ENCODE results near the gene CD6. TPM values are rescaled to one million over a fixed set of nuclear protein-coding genes. Genes with fewer than 3 reads are reported as not detected.

The CD6 gene
- total and polyA plus RNA-seq, 4 donors = 1.2 to 3.1 (median 1.7) TPM

GRCh38 chr11:61026121-61027031, 54.9 kb downstream of the CD6 start:
- Histone ChIP-seq H3K9me3 (ENCODE audit: control insufficient read depth in 4 of 4, insufficient read depth in 3 of 4, low read length in 3 of 4) (peaks cover 0 to 3% (median 0%) of the 10 kb centered on the region in 4 donors), H3K27me3 (ENCODE audit: control insufficient read depth in 3 of 3, insufficient read depth in 3 of 3, low read length in 2 of 3) (no peaks in the 10 kb centered on the region), H3K4me3 (no peak overlapping the region), H3K9ac (ENCODE audit: insufficient read depth in 1 of 2, low read length in 2 of 2) (no peak overlapping the region), H3K27ac (ENCODE audit: low read depth in 1 of 2, low read length in 1 of 2) (peak overlapping the region in 1 of 2 donors; percentile 62), H3K4me1 (ENCODE audit: control insufficient read depth in 5 of 5, insufficient read depth in 5 of 5, low read length in 5 of 5) (peaks cover 0 to 19% (median 5%) of the 10 kb centered on the region in 5 donors), H3K36me3 (ENCODE audit: control insufficient read depth in 4 of 4, insufficient read depth in 4 of 4, low read length in 4 of 4) (no peaks in the 10 kb centered on the region)
- no peak for TF ChIP-seq CTCF (IDR thresholded peaks at IDR 0.05; ENCODE audit: control extremely low read depth, extremely low read depth)
- no peak for ATAC-seq (ENCODE audit: insufficient read depth, low FRiP score)
- peak in 1 of 3 donors; percentile 42 for DNase-seq
- 57 to 59% methylated on average over 26 to 28 of the region's 28 CpGs for WGBS, 2 donors

- ATAC-seq (ENCODE audit: insufficient read depth, low FRiP score) (no peak), DNase-seq (no peak)
- Histone ChIP-seq H3K36me3 (ENCODE audit: control insufficient read depth in 4 of 4, insufficient read depth in 4 of 4, low read length in 4 of 4) (no peaks in the 10 kb centered on the region), H3K27me3 (ENCODE audit: control insufficient read depth in 3 of 3, insufficient read depth in 3 of 3, low read length in 2 of 3) (no peaks in the 10 kb centered on the region), H3K9ac (ENCODE audit: insufficient read depth in 1 of 2, low read length in 2 of 2) (no peak overlapping the region), H3K4me3 (no peak overlapping the region), H3K27ac (ENCODE audit: low read depth in 1 of 2, low read length in 1 of 2) (no peak overlapping the region), H3K4me1 (ENCODE audit: control insufficient read depth in 5 of 5, insufficient read depth in 5 of 5, low read length in 5 of 5) (peaks cover 0 to 15% (median 5%) of the 10 kb centered on the region in 5 donors), H3K9me3 (ENCODE audit: control insufficient read depth in 4 of 4, insufficient read depth in 3 of 4, low read length in 3 of 4) (peaks cover 0 to 3% (median 0%) of the 10 kb centered on the region in 4 donors)
- WGBS, 2 donors = 80% methylated on average over 17 of the region's 17 CpGs
- TF ChIP-seq CTCF (IDR thresholded peaks at IDR 0.05; ENCODE audit: control extremely low read depth, extremely low read depth) = no peak
Measured at GRCh38 chr11:61027141-61027840, 55.8 kb downstream of the CD6 start.

GRCh38 chr11:61028135-61028729, 56.8 kb downstream of the CD6 start:
- 49 to 56% methylated on average over 7 of the region's 7 CpGs for WGBS, 2 donors
- Histone ChIP-seq H3K27ac (ENCODE audit: low read depth in 1 of 2, low read length in 1 of 2) (no peak overlapping the region), H3K36me3 (ENCODE audit: control insufficient read depth in 4 of 4, insufficient read depth in 4 of 4, low read length in 4 of 4) (no peaks in the 10 kb centered on the region), H3K4me1 (ENCODE audit: control insufficient read depth in 5 of 5, insufficient read depth in 5 of 5, low read length in 5 of 5) (peaks cover 0 to 12% (median 2%) of the 10 kb centered on the region in 5 donors), H3K4me3 (no peak overlapping the region), H3K27me3 (ENCODE audit: control insufficient read depth in 3 of 3, insufficient read depth in 3 of 3, low read length in 2 of 3) (no peaks in the 10 kb centered on the region), H3K9ac (ENCODE audit: insufficient read depth in 1 of 2, low read length in 2 of 2) (no peak overlapping the region), H3K9me3 (ENCODE audit: control insufficient read depth in 4 of 4, insufficient read depth in 3 of 4, low read length in 3 of 4) (peaks cover 0 to 3% (median 0%) of the 10 kb centered on the region in 4 donors)
- ATAC-seq (ENCODE audit: insufficient read depth, low FRiP score) (no peak), DNase-seq (peak in 1 of 3 donors; percentile 35)
- no peak for TF ChIP-seq CTCF (IDR thresholded peaks at IDR 0.05; ENCODE audit: control extremely low read depth, extremely low read depth)

Data from lung (tissue), 12 donors.